GM10266 (cell line): ENCODE measurements around the gene PECR.

ENCODE experiments used
- DNase-seq: peaks from one replicate; pipeline ENCODE4 v3.0.0; 2012; ENCODE audit errors: extremely low spot score
- TF ChIP-seq, protein P1 (sequence below): IDR thresholded peaks from 2 replicates; pipeline ENCODE4 v1.5.1; 2012; ENCODE audit warnings: mild to moderate bottlenecking, low read depth; ENCODE audit not compliant: control insufficient read depth, insufficient read depth; ENCODE audit errors: missing control alignments

The PECR gene

DNA sequence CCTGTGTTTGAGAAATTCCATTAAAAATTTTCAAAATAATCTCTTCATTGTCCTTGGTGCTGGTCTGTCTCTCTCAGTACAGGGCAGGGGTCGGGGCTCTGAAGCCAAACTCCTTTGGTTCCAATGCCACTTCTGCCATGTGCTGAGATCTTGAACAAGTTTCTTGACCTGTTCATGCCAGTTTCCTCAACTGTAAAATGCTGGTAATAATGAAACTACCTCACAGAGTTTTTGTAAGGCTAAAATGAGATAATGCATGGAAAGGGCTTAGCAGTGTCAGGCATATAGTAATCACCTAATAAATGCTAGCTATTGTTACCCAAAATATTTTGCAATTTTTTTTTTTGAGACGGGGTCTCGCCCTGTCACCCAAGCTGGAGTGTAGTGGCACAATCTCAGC, 51.4 kb downstream of the PECR start:
- no peak for DNase-seq
- TF ChIP-seq, protein P1, sequence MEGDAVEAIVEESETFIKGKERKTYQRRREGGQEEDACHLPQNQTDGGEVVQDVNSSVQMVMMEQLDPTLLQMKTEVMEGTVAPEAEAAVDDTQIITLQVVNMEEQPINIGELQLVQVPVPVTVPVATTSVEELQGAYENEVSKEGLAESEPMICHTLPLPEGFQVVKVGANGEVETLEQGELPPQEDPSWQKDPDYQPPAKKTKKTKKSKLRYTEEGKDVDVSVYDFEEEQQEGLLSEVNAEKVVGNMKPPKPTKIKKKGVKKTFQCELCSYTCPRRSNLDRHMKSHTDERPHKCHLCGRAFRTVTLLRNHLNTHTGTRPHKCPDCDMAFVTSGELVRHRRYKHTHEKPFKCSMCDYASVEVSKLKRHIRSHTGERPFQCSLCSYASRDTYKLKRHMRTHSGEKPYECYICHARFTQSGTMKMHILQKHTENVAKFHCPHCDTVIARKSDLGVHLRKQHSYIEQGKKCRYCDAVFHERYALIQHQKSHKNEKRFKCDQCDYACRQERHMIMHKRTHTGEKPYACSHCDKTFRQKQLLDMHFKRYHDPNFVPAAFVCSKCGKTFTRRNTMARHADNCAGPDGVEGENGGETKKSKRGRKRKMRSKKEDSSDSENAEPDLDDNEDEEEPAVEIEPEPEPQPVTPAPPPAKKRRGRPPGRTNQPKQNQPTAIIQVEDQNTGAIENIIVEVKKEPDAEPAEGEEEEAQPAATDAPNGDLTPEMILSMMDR, result no peak

DNA sequence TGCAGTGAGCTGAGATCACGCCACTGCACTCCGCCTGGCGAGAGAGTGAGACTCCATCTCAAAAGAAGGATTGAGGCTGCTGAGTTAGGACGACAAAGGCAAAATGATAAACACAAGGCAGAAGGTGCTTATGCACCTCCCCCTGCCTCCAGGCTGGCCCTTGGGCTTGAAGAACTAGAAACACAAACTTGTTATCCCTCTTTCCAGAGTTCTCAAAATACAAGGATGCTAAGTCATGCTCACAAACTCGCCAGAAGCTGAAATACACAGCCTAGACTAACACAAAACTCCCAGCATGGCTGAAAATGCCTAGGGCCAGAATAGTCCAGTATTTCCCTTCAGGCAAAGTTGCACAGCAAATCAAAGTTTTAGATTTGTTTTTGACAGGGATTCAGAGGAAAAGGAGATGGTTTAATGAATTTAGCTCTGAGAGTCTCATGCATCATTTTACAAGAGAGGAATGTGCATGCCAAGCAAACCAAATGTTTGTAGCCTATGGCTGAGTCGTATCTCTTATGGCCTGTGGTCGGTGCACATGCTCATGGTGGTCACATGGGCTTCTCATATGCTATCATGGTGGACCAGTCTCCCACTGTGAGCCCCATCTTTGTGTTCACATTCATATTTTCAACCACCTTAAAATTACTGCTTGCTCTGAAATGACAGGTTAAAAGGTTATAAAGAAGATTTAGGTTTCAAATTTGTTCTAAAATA, 52.0 kb downstream of the PECR start:
- TF ChIP-seq, protein P1, result no peak
- DNase-seq, result no peak

DNA sequence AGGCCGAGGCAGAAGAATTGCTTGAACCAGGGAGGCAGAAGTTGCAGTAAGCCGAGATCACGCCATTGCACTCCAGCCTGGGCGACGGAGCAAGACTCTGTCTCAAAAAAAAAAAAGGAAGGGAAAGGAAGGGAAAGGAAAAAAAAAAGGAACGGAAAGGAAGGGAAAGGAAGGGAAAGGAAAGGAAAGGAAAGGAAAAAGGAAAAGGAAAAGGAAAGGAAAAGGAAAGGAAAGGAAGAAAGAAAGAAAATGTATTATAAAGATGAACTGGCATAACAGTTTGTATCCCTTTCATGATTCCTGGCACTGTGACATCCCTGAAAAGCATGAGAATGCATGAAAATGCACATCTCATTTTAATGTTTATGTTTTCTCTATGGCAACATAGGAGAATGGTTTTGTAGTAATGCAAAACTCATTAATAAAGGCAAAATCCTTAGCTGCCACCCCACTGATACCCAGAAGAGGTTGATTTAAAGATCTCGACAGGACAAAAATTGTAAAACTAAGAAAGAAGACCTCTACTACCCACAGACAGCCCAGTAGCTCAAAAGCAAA, 56.8 kb downstream of the PECR start:
- TF ChIP-seq, protein P1, result no peak
- DNase-seq, result no peak

DNA sequence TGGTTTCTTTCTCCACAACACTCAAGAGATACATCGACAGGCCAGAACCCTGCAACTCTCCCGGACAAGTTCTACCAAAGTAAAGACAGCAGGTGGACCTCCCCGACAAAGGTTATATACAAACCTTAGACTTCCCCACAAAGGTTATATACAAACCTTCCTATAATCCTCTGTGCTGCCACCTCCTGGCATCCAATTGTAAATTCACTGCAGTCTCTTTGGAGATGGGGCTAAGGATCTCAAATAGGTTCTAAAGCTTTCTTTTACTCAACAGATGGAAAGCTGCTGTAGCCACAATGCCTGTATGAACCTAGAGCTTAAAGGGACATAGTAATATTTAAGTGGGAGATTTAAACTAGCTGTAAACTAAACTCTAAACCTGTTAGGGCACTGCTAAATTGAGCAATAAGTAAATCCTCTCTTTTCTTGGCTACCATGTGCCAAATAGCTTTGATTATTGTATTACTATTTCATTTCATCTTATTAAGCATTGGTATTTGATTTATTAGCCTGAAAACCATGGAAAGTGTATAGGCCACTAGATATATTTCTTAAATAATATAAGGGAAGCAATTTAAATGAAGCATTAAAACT, 58.5 kb downstream of the PECR start:
- no peak for DNase-seq
- TF ChIP-seq, protein P1, result peak; percentile 66

DNA sequence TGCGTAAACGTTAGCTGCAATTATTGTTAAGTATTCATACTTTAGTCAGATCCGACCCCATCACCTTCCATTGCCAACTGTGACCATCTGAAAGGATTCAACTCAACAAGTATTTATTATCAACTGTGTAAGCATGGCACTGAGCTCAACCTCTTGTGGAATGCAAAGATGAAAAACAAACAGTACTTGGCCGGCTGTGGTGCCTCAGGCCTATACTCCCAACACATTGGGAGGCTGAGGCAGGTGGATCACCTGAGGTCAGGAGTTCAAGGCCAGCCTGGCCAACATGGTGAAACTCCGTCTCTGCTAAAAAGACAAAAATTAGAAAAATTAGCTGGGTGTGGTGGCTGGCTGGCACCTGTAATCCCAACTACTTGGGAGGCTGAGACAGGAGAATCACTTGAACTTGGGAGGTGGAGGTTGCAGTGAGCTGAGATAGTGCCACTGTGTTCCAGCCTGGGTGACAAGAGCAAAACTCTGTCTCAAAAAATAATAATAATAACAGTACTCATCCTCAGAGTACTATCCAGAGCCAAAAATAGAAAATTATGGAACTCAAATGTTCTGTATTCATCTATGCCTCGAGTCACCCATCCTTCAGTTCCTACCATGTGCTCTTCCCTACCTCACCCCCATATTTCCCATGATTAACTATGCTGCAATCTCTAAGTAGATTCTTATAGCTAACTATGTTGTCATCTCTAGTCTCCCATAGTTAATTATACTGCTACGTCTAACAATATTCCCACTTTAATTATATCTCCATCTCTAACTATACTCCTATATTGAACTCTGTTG, 59.6 kb downstream of the PECR start:
- TF ChIP-seq, protein P1, result no peak
- DNase-seq, result no peak

DNA sequence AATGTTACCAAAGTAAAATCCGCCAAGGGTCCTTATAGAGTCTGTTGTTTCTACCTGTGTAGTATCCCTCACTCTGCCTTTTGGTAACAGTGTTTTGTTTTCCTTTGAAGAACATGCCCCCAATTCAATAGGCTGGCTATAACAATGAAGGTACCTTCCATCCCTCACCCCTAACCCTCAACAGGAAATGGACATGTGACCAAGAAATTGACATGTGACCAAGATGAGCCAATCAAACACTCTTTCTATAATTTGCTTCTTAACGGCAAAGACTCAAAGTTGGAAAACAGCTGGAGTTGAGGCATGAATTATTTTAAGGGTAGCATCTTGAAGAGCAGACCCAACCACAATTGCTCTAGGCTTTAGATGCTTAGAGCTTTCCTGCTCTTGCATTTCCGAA, 62.9 kb downstream of the PECR start:
- no peak for DNase-seq
- TF ChIP-seq, protein P1, result no peak

DNA sequence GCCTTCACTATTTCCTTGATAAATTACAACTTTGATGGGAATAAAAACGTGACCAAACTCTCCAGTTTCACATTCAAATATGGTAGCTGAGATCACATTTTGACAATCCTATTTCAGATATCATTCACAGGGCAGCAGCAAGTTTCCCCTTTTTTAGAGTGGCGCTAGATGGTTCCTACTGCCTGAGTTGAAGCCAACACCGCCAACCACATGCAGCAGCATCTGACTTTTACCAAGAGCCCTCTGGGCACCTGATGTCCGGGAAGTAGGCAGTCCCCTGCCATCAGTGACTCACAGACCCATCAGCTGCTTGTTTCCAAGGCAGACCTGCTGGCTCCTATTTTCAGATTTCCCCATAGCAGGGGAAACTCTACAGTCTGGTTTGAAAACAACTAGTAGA, 64.2 kb downstream of the PECR start:
- TF ChIP-seq, protein P1, result no peak
- no peak for DNase-seq
